Measurements from ENCODE around the gene ZXDB. TPM values are rescaled to one million over a fixed set of nuclear protein-coding genes. Genes with fewer than 3 reads are reported as not detected.

The ZXDB gene
- 4.7 and 5.5 TPM in 2 replicates for total RNA-seq

GRCh38 chrX:57591284-57592159 is at the start of gene ZXDB:
ZXDB (plus strand) TSS chrX:57592011; CDS start chrX:57592049, 38 bp downstream.

Other genes starting within 250 kb of the ZXDB start
- under 0.01 TPM in 2 replicates for gene NLRP2B, start 88.2 kb downstream of the ZXDB start, total RNA-seq